GM12864 (cell line): ENCODE results near the gene POFUT2.

Experiments
- DNase-seq: peaks from one replicate; pipeline ENCODE4 v3.0.0-alpha.2; 2011; ENCODE audit warnings: low read depth
- H3K4me3 ChIP-seq: 2 replicates; pipeline ENCODE4 v1.5.1; 2011; ENCODE audit warnings: mild to moderate bottlenecking, low read depth, low read length, control low read depth
- CTCF ChIP-seq: IDR thresholded peaks from 2 replicates; pipeline ENCODE4 v1.5.1; 2011; ENCODE audit warnings: low read depth, mild to moderate bottlenecking, moderate library complexity, low read length, control low read depth, inconsistent platforms; ENCODE audit errors: missing control alignments

POFUT2 gene

GRCh38 chr21:45231705-45232104, 56.0 kb downstream of the POFUT2 start:
- TF ChIP-seq CTCF = no peak
- DNase-seq = no peak
- H3K4me3 ChIP-seq = no peak overlapping the region

GRCh38 chr21:45228656-45229240, 58.9 kb downstream of the POFUT2 start:
- no peak for DNase-seq
- no peak for TF ChIP-seq CTCF
- H3K4me3 ChIP-seq = no peak overlapping the region

- no peak overlapping the region for H3K4me3 ChIP-seq
- no peak for DNase-seq
- no peak for TF ChIP-seq CTCF
Observed at GRCh38 chr21:45228171-45228641, 59.5 kb downstream of the POFUT2 start.

- no peak for TF ChIP-seq CTCF
- H3K4me3 ChIP-seq = no peak overlapping the region
- no peak for DNase-seq
Observed at GRCh38 chr21:45227735-45228134, 60.0 kb downstream of the POFUT2 start.

- DNase-seq = no peak
- TF ChIP-seq CTCF = no peak
- no peak overlapping the region for H3K4me3 ChIP-seq
Observed at GRCh38 chr21:45226540-45227326, 61.0 kb downstream of the POFUT2 start.

GRCh38 chr21:45225741-45226327, 61.9 kb downstream of the POFUT2 start:
- no peak overlapping the region for H3K4me3 ChIP-seq
- TF ChIP-seq CTCF = no peak
- no peak for DNase-seq
